NCI-H446 treated with DMSO at 0.1 percent for 48 hours (cell line): ENCODE measurements around the gene TBXAS1.

Experiments
- DNase-seq: peaks from one replicate; lab custom pipeline; 2025; lab: John Stamatoyannopoulos, UW

TBXAS1 gene

GRCh38 chr7:139855498-139856270, 26.6 kb downstream of the TBXAS1 start:
- DNase-seq = no peak

- no peak for DNase-seq
Observed at GRCh38 chr7:139857791-139858190, 28.7 kb downstream of the TBXAS1 start.

- DNase-seq = no peak
Observed at GRCh38 chr7:139860090-139860775, 31.2 kb downstream of the TBXAS1 start.

- DNase-seq = no peak
Observed at GRCh38 chr7:139861803-139862202, 32.7 kb downstream of the TBXAS1 start.

- DNase-seq = no peak
Observed at GRCh38 chr7:139866047-139866837, 37.2 kb downstream of the TBXAS1 start.

- DNase-seq = no peak
Observed at GRCh38 chr7:139867847-139868246, 38.8 kb downstream of the TBXAS1 start.

GRCh38 chr7:139869886-139870285, 40.8 kb downstream of the TBXAS1 start:
- DNase-seq = no peak

- DNase-seq = no peak
Observed at GRCh38 chr7:139870380-139870779, 41.3 kb downstream of the TBXAS1 start.

- DNase-seq = no peak
Observed at GRCh38 chr7:139871331-139871730, 42.3 kb downstream of the TBXAS1 start.

- no peak for DNase-seq
Observed at GRCh38 chr7:139871820-139872219, 42.8 kb downstream of the TBXAS1 start.

GRCh38 chr7:139873593-139874301, 44.7 kb downstream of the TBXAS1 start:
- DNase-seq = no peak

- DNase-seq = no peak
Observed at GRCh38 chr7:139874302-139874629, 45.2 kb downstream of the TBXAS1 start.

GRCh38 chr7:139875821-139876241, 46.8 kb downstream of the TBXAS1 start:
- DNase-seq = no peak

GRCh38 chr7:139876622-139877283, 47.7 kb downstream of the TBXAS1 start:
- no peak for DNase-seq

GRCh38 chr7:139883814-139884213, 54.8 kb downstream of the TBXAS1 start:
- no peak for DNase-seq

GRCh38 chr7:139884441-139884840, 55.4 kb downstream of the TBXAS1 start:
- DNase-seq = no peak

GRCh38 chr7:139885511-139885910, 56.4 kb downstream of the TBXAS1 start:
- DNase-seq = no peak

- DNase-seq = no peak
Observed at GRCh38 chr7:139886206-139886605, 57.1 kb downstream of the TBXAS1 start.

- DNase-seq = no peak
Observed at GRCh38 chr7:139886899-139887298, 57.8 kb downstream of the TBXAS1 start.

- DNase-seq = no peak
Observed at GRCh38 chr7:139887992-139888481, 59.0 kb downstream of the TBXAS1 start.

- DNase-seq = no peak
Observed at GRCh38 chr7:139889186-139889871, 60.3 kb downstream of the TBXAS1 start.
